NOMO-1 treated with dmso at 0.1 percent for 144 hours (cell line): Measurements from ENCODE around the gene ARHGEF40.
A peak's percentile ranks its signal among the peaks of the same experiment; 100 is the strongest.

ENCODE experiments used
- DNase-seq: peaks from one replicate; lab custom pipeline; 2025; ENCODE audit not compliant: unreplicated experiment; lab: John Stamatoyannopoulos, UW

ARHGEF40 gene

DNA sequence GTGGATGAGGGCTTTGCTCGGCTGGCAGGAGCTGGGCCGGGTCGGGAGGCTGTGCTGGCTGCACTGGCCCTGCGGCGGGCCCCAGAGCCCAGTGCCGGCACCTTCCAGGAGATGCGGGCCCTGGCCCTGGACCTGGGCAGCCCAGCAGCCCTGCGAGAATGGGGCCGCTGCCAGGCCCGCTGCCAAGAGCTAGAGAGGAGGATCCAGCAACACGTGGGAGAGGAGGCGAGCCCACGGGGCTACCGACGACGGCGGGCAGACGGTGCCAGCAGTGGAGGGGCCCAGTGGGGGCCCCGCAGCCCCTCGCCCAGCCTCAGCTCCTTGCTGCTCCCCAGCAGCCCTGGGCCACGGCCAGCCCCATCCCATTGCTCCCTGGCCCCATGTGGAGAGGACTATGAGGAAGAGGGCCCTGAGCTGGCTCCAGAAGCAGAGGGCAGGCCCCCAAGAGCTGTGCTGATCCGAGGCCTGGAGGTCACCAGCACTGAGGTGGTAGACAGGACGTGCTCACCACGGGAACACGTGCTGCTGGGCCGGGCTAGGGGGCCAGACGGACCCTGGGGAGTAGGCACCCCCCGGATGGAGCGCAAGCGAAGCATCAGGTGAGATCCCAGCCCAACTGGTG is 11.5 kb downstream of the ARHGEF40 start:
- DNase-seq = no peak

DNA sequence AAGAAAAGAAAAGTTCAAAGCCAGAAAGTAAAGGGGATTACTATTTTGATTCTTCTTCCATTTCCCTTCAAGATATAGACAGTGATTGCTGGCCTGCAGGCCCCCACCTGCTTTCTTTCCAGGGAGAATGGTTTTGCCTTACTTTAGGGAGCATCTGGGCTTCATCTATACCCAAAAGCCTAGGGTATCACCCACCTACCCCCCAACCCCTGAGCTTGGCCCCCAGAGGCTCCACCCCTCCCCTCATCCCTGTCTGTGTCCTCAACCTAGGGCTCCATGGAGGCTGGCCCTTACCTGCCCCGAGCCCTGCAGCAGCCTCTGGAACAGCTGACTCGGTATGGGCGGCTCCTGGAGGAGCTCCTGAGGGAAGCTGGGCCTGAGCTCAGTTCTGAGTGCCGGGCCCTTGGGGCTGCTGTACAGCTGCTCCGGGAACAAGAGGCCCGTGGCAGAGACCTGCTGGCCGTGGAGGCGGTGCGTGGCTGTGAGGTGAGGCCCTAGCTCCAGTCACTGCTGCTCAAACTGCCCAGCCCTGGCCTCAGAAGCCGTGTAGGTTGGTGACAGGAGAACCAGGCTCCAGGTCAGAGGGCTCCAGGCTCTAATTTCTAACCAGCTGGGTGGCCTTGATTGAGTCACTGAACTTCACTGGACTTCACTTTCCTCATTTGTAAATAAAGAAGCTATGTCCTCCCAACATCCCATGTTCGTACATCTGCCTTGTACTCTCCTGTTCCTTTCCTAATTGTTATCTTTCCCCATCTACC is 13.6 kb downstream of the ARHGEF40 start:
- DNase-seq = no peak

DNA sequence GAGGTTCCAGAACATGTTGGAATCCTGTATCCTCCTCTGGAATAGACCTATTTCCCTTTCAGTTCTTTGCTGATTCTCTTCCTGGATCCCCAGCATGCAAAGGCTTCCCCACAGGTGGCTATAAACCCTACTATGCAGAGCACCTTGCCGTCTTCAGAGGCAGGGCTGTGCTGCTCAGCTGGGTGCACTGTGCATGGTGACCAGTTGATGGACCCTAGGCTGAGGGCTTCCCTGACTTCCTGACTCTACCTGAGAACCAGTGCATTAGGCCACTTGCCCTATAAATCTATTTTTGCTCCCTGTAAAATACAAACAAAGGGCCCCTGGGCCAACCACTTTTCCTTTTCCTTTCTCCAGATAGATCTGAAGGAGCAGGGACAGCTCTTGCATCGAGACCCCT is 14.3 kb downstream of the ARHGEF40 start:
- DNase-seq = no peak

DNA sequence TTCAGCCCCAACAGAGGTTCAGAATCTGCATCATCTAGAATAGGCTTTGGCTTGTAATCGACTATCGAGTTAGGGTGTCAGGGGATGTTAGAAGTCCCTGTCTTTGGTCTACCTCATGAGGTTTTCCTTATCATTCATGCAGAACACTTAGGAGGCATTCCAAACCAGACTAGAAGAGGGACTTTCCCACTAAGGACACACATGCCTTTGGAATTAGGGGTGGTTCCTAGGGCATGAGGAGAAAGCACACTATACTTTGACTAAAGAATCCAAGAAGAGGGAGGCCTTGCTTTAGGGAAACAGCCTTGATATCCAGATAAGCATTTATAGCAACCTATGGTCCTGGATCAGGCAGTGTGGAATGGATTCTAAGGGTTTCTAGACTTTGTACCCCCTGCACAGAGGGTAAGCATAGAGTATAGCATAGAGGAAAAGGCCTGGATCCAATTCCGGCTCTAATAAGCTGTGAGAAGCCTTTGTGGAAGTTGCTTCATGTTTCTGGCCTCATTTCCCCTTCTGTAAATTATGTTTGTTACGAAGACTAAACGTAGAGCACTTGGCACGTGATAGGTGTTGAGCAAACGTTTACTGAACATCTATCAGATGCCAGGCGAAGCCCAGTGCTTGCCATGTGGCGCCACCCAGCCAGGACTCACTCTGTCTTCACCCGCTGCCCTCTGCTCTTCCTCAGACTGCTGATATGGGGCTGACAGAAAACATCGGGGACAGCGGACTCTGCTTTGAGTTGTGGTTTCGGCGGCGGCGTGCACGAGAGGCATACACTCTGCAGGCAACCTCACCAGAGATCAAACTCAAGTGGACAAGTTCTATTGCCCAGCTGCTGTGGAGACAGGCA is 15.1 kb downstream of the ARHGEF40 start:
- DNase-seq = peak; percentile 69

DNA sequence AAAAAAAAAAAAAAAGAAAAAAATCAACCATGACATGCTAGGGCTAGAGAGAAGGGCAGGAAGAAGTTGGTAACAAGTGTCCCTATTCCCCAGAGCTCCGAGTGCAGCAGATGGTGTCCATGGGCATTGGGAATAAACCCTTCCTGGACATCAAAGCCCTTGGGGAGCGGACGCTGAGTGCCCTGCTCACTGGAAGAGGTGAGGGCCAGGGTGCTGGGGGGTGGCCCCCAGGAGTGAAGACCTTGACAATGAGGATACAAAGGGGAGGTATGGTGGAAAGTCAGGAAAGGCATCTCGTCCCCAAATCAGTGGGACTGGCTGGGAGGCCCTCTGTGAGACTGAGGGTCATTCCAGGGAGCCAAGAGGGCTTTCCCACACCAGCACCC is 16.8 kb downstream of the ARHGEF40 start:
- DNase-seq = no peak

DNA sequence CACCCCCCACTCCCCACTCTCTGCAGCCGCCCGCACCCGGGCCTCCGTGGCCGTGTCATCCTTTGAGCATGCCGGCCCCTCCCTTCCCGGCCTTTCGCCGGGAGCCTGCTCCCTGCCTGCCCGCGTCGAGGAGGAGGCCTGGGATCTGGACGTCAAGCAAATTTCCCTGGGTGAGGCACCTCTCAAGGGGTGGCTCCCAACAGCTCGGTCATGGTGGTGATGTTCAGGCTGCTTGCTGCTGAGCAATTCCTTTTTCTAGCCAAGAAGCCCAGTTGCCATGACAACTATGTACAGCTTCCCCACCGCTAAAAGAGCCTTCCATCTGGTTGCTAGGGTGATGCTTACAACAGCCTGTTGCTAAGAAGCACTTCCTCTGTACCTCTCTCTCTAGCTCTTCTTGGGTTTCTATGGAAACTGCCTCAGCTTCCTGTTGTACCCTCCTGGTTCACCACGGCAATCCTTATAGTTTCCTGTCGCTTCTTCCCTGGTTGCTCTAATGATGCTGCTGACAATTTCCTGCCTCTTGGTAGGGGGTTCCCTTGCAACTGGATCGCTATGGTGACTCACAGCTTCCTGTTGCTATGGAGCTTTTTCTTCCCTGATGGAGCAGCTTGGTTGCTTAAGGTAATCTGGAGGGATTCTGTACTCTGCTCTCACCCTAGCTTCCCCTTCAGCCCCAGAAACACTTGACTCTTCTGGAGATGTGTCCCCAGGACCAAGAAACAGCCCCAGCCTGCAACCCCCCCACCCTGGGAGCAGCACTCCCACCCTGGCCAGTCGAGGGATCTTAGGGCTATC is 17.4 kb downstream of the ARHGEF40 start:
- DNase-seq = peak; percentile 78

DNA sequence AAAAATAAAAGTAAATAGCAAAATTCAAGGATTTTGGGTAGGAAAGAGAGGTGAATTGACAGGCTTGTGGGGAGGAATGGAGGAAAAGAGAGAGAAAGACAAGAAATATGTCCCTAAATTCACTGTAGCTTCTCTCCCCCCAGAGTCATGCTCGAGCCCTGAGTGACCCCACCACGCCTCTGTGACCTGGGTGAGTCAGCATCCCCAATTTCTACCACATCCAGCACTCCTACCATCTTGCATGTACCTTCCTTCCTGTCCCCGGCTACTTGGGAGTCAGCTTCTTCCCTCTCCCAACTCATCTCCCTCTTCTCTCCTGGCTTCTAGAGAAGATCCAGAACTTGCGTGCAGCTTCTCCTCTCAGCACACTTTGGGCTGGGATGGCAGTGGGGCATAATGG is 18.6 kb downstream of the ARHGEF40 start:
- DNase-seq = no peak

DNA sequence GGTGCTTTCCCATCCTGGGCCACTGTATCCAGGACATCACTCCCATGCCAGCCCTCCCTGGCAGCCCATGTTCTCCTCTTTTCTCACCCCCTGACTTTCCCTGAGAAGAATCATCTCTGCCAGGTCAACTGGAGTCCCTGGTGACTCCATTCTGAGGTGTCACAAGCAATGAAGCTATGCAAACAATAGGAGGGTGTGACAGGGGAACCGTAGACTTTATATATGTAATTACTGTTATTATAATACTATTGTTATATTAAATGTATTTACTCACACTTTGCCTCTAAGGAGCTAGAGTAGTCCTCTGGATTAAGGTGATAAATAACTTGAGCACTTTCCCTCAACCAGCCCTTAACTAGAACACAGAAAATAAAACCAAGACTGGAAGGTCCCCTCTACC is 19.2 kb downstream of the ARHGEF40 start:
- no peak for DNase-seq

DNA sequence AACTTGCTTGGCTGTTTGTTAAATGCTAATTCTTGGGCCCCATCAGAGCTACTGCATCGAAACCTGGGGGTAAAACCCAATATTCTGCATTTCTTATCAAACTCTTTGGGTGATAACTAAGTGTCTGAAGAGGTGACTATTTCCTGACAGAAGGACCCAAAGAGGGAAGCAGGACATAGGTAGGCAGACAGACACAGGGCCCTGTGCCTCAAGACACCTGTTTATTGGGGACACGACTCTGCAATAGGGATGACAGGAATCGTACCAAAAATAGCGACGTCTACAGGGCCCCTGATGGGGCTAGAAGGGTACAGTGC is 19.7 kb downstream of the ARHGEF40 start:
- DNase-seq = no peak

DNA sequence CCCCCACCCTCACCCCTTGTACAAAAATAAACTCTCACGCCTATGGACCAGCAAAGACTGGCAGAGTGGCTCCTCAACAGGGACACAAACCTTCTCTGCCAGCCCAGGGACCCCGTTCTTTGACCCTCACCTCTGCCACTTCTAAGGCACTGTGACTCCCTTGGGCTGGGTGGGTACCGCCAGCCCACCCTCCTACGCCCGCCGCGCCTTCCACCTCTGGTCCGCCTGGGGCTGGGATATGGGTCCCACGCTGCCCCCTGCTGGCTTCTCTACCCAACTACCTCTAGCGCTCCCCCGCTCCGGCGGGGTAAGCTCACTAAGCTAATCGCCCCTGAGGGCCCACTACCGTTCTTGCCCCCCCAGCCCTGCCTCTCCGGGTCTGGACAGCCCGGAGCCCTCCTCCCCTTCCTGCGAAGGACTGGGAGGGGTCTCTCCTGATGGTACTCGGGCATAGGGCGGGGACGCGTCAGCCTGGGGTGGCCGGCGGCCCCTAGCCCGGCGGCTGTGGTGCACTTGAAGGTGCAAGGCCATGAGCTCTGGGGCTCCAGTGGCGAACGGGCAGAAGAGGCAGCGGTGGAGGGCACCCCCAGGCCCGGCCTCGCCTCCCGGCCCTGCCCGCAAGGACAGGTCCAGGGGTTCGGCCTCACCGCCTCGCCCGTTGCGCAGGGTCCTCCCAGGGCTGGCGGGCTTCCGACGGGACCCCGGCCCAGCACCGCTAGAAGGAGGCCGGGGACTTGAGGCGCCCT is 20.3 kb downstream of the ARHGEF40 start:
- DNase-seq = no peak

DNA sequence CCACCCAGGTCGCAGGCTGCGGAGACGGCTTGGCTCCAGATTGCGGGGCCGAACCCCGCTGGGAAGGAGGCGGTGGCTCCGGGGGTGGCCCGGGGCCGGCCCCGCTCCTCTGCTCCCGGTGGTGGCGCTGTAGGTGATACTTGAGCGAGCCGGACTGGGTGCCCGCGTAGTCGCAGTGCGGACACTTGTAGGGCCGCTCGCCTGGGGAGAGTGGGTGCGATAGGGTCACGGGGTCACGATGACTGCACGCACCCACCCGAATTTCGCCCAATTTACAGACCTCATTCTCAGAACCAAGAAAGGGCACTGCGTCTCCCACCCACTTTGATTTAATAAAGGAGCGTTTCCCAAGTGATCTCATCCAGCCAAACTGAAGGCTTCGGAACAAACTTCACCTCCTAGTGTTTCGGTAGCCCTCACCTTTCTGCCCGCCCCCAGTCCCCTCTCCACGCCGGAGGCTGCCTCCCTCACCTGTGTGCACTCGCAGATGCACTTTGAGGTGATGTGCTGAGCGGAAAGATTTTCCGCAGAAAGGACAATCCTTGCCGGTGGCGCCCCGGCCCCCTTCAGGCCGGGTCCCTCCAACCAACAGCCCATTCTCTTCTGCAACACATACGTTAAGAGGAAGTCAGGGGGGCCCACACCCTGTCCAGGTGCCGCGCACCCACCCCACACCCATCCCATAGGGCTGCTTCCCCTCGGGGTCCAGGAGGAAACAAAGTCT is 21.0 kb downstream of the ARHGEF40 start:
- no peak for DNase-seq

DNA sequence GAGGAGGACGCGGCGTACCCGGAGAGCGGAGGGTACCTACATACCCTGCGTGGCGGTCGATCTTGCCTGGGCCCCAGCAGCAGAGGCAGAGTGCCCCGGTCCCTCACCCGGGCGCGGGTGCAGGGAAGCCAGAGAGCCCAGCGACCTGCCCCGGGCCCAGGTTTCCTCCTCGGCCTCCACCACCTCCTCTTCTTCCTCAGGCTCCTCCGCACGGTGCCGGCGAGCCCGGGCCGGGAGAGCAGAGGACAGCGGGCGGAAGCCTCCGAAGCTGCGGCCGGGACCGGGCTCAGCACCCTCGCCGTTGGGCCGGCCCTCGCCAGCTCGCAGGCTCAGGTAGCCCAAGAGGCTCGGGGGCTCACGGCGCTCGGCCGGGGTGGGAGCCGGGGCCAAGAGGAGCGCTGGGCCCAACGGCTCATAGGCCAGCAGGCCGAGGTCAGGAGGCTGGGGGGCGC is 21.7 kb downstream of the ARHGEF40 start:
- no peak for DNase-seq

DNA sequence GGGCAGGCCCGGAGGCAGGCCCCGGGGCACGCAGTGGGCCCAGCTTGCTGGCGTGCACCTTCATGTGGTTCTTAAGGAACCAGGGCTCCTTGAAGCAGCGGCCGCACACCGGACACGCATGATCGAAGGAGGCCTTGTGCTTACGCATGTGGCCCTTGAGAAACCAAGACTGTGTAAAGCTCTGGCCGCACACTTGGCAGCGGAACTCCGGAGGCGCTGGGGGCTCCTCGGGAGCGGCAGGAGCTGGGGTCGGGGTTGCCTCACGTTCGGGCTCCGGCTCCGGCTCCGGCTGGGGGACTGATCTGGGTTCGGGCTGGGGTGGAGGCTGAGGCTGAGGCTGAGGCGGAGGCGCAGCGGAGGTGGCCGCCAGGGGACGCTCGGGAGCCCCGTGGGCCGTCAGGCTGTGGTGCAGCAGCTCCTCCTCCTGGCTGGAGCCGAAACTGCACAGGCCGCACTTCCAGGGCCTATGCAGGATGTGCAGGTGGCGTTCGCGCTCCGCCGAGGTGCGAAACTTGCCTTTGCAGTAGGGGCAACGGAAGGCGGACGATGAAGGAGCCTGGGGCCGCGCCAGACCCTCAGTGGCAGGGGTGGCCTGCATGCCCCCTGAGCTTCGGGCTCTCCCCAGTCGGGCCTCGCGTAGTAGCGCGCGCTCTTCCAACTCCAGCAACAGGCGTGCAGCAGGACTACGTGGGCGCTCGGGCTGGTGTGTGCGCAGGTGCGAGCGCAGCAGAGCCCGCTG is 22.3 kb downstream of the ARHGEF40 start:
- peak; percentile 30 for DNase-seq

DNA sequence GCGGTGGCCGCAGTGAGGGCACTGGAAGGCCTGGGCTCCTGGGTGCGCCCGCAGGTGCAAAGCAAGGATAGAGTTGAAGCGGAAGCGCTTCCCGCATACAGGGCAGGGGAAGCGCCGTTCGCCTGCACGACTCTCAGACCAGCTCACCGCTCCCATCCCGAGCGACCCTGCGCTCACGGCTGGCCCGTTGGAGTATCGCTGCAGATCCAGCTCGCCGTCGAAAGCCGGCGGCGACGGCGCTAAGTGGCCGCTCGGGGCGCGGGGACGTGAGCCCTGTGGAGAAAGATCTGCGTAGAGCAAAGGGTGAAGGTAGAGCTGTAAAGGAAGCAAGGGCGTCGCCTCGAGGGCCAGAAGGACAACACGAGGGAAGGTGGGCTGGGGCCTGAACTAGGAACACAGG is 22.9 kb downstream of the ARHGEF40 start:
- no peak for DNase-seq

DNA sequence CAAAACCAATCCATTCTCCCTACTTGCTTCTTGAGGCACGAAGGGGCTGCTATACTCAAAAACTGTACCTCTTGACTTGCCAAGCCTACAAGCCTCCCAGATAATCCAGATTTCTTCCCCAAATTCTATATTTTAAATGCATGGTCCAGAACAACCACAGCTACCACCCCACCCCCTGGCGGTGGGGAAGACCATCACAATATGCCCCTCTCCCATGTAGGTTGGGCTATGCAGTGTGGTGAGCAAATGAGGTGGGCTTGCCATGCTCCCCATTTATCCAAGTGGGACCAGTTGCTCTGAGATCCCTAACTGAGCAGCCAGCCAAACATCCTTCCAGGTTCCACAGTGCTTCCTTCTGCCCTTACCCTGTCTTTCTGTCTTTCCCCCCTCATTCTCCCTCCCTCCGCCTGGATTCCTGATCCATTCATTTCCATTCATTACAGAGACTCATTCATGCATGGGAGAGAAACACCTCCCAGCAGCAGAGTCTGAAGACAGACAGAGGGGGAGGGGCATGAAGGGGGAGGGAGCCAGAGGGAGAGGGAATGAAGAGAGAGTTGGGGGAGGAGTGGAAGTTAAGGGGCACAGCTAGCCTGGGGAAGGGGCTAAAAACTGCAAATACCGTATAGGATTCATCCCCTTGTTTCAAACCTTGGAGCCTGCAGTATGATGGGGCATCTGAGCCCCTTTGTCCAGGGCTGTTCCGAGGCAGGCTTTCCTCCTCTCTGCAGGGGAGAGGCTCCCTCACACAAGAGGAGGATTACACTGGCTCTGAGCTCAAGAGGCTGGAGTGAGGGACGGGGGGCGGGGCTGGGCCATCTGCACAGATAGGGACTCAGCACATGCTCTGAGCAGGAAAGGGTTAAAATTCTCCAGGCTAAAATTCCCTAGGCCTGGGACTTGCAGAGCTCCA is 23.9 kb downstream of the ARHGEF40 start:
- no peak for DNase-seq

DNA sequence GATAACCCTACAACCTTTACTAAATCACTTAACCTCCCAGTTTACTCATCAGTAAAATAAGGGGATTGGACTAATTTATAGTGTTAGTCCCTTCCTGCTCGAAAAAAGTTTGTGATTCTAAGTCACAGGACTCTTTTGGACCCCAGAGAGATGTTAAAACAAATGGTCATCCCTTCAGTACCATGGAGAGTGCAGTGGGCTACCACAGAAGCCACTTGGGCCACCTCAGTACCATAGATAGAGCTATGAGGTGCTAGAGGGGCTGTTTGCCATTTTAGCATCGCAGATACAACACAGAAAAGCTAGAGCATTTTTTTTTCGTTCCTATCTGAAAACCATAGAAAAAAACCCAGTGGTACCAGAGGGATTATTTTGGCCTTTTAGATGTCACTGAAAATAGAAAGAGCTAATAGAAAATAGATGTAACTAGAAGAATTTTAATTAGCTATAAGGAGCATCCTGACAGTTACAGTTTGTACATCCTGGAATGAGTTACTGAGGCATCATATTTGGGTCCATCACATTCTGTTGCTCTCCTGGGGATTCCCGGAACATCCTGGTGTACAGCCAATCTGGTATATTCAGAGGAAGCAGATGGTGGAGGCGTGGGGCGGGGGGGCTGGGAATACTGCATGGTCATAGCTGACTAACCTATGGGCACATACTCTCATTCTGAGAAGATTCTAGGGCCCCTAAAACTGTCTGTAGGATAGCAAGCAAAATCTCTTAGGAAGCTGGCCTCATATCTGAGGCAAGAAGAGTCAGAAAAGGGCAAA is 25.5 kb downstream of the ARHGEF40 start:
- no peak for DNase-seq

DNA sequence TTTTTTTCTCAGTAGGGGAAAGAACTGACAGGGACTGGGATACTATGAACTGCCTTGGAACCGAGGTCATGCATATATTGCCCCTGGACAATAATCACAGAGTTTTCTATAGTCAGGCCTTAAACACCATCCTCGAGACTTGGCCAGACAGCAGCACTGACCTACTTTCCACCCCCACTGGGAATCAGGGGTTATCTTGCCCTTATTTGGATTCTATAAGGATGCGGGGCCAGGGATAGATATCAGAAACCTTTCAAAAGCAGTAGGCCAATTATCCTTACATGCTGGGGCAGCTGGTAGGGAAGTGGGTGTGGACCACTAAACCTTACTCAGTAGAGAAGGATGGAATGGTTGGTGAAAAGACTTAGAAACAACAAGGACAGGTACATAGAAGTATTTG is 26.3 kb downstream of the ARHGEF40 start:
- no peak for DNase-seq
